HepG2 (cell line): ENCODE data around the gene RIMBP2. TPM values are rescaled to one million over a fixed set of nuclear protein-coding genes. Genes with fewer than 3 reads are reported as not detected.

ENCODE experiments used
- ATAC-seq: fragments of 200-7000 bp; cut with Tn5 transposase; 3 replicates; pipeline ENCODE4 v1.9.1; 2020; ENCODE audit warnings: mild to moderate bottlenecking, moderate library complexity
- BruUV-seq: library from RNA; stranded (reverse); fragments of 400-500 nt; replicated peaks from 2 replicates; lab custom pipeline; 2021; lab: Mats Ljungman, UMichigan
- CTCF ChIA-PET: fragments of 300-600 bp; formaldehyde crosslinking; extraction: SDS; loops from one replicate; lab custom pipeline; 2021; ENCODE audit warnings: low total read pairs, inconsistent platforms, low intra/inter-chr PET ratio; lab: Yijun Ruan, JAX
- POLR2A ChIA-PET: fragments of 350-600 bp; sonication (Branson Sonifier 250); formaldehyde crosslinking; loops from one replicate; lab custom pipeline; 2020; ENCODE audit warnings: antibody characterized with exemption, inconsistent platforms; lab: Yijun Ruan, JAX
- DNase-seq: peaks from one replicate; pipeline ENCODE4 v3.0.0-alpha.2; 2015; ENCODE audit warnings: low spot score
- FAIRE-seq: peaks from 3 replicates; lab custom pipeline; 2011; peaks lifted over from hg19 to GRCh38; lab: Jason Lieb, UNC
- H2AFZ ChIP-seq: one replicate; pipeline ENCODE4 v1.6.1; 2011; ENCODE audit warnings: low read length, inconsistent platforms
- H3K27ac ChIP-seq: fragments of 300-600 bp; 3 replicates; pipeline ENCODE4 v1.8.0; 2011; ENCODE audit warnings: mixed run types, mild to moderate bottlenecking, mixed read lengths, low read length, inconsistent platforms; ENCODE audit not compliant: insufficient read depth; ENCODE audit errors: extremely low read length
- H3K27me3 ChIP-seq, 2 experiments: fragments of 200-600 bp in 1 of 2; 2 replicates in 1 of 2; 3 replicates in 1 of 2; pipeline versions ENCODE4 v1.6.0 to v1.8.0; 2011; ENCODE audit warnings: low read length in 2 of 2, mild to moderate bottlenecking in 2 of 2, moderate library complexity in 2 of 2, inconsistent platforms in 1 of 2; ENCODE audit not compliant: insufficient read depth in 2 of 2, control insufficient read depth in 1 of 2
- H3K36me3 ChIP-seq, 2 experiments: fragments of 200-600 bp in 1 of 2; replicated peaks in 1 of 2; 2 replicates in 1 of 2; 3 replicates in 1 of 2; pipeline versions ENCODE4 v1.5.1 to v1.8.0; 2011; ENCODE audit warnings: low read length in 2 of 2, inconsistent platforms in 1 of 2; ENCODE audit not compliant: insufficient read depth in 2 of 2, control insufficient read depth in 1 of 2
- H3K4me1 ChIP-seq: 2 replicates; pipeline ENCODE4 v1.5.1; 2012; ENCODE audit warnings: low read length, inconsistent platforms; ENCODE audit not compliant: insufficient read depth
- H3K4me2 ChIP-seq: 2 replicates; pipeline ENCODE4 v1.6.0; 2011; ENCODE audit warnings: low read depth, low read length, inconsistent platforms
- H3K4me3 ChIP-seq, 3 experiments: fragments of 200-600 bp in 1 of 3; sonication (generic), shearing (Covaris generic) in 1 of 3; replicated peaks in 1 of 3; 2 replicates each; pipeline ENCODE4 v1.5.1; 2011 to 2016; ENCODE audit warnings: low read length in 3 of 3, inconsistent platforms in 2 of 3, low read depth in 2 of 3, mild to moderate bottlenecking in 2 of 3, control low read depth in 1 of 3, mixed read lengths in 1 of 3; ENCODE audit not compliant: insufficient read depth in 1 of 3
- H3K79me2 ChIP-seq: one replicate; pipeline ENCODE4 v1.6.1; 2011; ENCODE audit warnings: low read length, inconsistent platforms; ENCODE audit not compliant: insufficient read depth
- H3K9ac ChIP-seq: 2 replicates; pipeline ENCODE4 v1.6.0; 2011; ENCODE audit warnings: mild to moderate bottlenecking, low read depth, low read length, inconsistent platforms; ENCODE audit not compliant: insufficient read depth
- H3K9me3 ChIP-seq: 2 replicates; pipeline ENCODE4 v1.5.1; 2012; ENCODE audit warnings: mild to moderate bottlenecking, low read length
- H4K20me1 ChIP-seq: 2 replicates; pipeline ENCODE4 v1.6.0; 2011; ENCODE audit warnings: inconsistent platforms, mild to moderate bottlenecking, low read length, moderate library complexity; ENCODE audit not compliant: insufficient read depth
- ETV5 ChIP-seq: IDR thresholded peaks from 2 replicates; pipeline ENCODE4 v1.6.1; 2018; ENCODE audit warnings: missing biosample characterization, missing genetic modification reagents, inconsistent platforms, borderline replicate concordance
- HNF4G ChIP-seq, 2 experiments: sonication (generic) in 1 of 2; formaldehyde crosslinking in 1 of 2; IDR thresholded peaks; 2 replicates each; pipeline versions ENCODE4 v1.4.0 to v1.6.1; 2011 to 2020; ENCODE audit warnings: borderline replicate concordance in 2 of 2, low read depth in 2 of 2, mild to moderate bottlenecking in 2 of 2, low read length in 1 of 2, missing genetic modification reagents in 1 of 2, moderate library complexity in 1 of 2
- HOXA7 ChIP-seq: sonication (generic); formaldehyde crosslinking; IDR thresholded peaks from 2 replicates; pipeline ENCODE4 v1.8.1; 2022; ENCODE audit warnings: mild to moderate bottlenecking, missing genetic modification reagents, moderate library complexity
- KAT2B ChIP-seq: fragments of 150-350 bp; IDR thresholded peaks from 2 replicates; pipeline ENCODE4 v1.6.1; 2014; ENCODE audit warnings: low read depth, low read length, borderline replicate concordance
- NPAS2 ChIP-seq: sonication (generic); formaldehyde crosslinking; IDR thresholded peaks from 2 replicates; pipeline ENCODE4 v1.8.0; 2022; ENCODE audit warnings: mild to moderate bottlenecking, missing genetic modification reagents, borderline replicate concordance
- ZFP1 ChIP-seq: IDR thresholded peaks from 2 replicates; pipeline ENCODE4 v1.6.1; 2016
- ZNF10 ChIP-seq: sonication (generic); formaldehyde crosslinking; IDR thresholded peaks from 2 replicates; pipeline ENCODE4 v1.4.0; 2020; ENCODE audit warnings: mild to moderate bottlenecking, low read depth, missing genetic modification reagents, borderline replicate concordance
- ZNF350 ChIP-seq: sonication (generic); formaldehyde crosslinking; IDR thresholded peaks from 2 replicates; pipeline ENCODE4 v1.4.0; 2020; ENCODE audit warnings: mild to moderate bottlenecking, low read depth, missing genetic modification reagents, borderline replicate concordance
- ZNF615 ChIP-seq: sonication (generic); formaldehyde crosslinking; IDR thresholded peaks from 2 replicates; pipeline ENCODE4 v1.5.0; 2020; ENCODE audit warnings: mild to moderate bottlenecking, missing genetic modification reagents, borderline replicate concordance
- ZNF660 ChIP-seq: sonication (generic); formaldehyde crosslinking; IDR thresholded peaks from 2 replicates; pipeline ENCODE4 v1.5.1; 2020; ENCODE audit warnings: mild to moderate bottlenecking, low read depth, missing genetic modification reagents, borderline replicate concordance
- ZSCAN29 ChIP-seq: sonication (generic); formaldehyde crosslinking; conservative IDR thresholded peaks from 2 replicates; pipeline ENCODE4 v1.4.0; 2020; ENCODE audit warnings: mild to moderate bottlenecking, missing genetic modification reagents
- WGBS: methylation state at CpG from one replicate; pipeline ENCODE4 v1.1.6; 2017; ENCODE audit warnings: low lambda C conversion rate; 5-methylcytosine and 5-hydroxymethylcytosine counted together
- in situ Hi-C: cut with HindIII; loops from 2 replicates; pipeline ENCODE4 v1.10.0; 2017; ENCODE audit warnings: low pct_unique_long_range_greater_than_20kb; ENCODE audit not compliant: extremely low pct_ligation_motif_present
- intact Hi-C: fragments of 100-400 bp; cut with micrococcal nuclease; formaldehyde crosslinking; loops from one replicate; pipeline ENCODE4 v1.10.0; 2022; ENCODE audit not compliant: unreplicated experiment
- polyA plus RNA-seq, 8 experiments: library from polyadenylated mRNA; depleted of rRNA in 3 of 8; stranded (reverse) in 7 of 8; unstranded in 1 of 8; fragments of >200 nt; fragmentation: Illumina TruSeq in 4 of 8; extraction: Trizol in 4 of 8; gene quantifications; 2 replicates each; pipeline versions ENCODE4 v1.2.1 to v1.2.3, GENCODE V29; 2011 to 2016; ENCODE audit warnings: low read depth in 4 of 8, missing spikeins in 1 of 8, mixed read lengths in 1 of 8; ENCODE audit not compliant: insufficient read depth in 1 of 8
- total RNA-seq, 5 experiments: library from RNA; depleted of rRNA; stranded (reverse); fragments of >200 nt; fragmentation: Illumina TruSeq; extraction: Trizol; gene quantifications; 2 replicates each; pipeline ENCODE4 v1.2.3, GENCODE V29; 2016; ENCODE audit warnings: low read depth in 1 of 5
- TF ChIP-seq, protein P1 (sequence below): sonication (generic); formaldehyde crosslinking; IDR thresholded peaks from 2 replicates; pipeline ENCODE4 v1.4.0; 2020; ENCODE audit warnings: missing genetic modification reagents
- TF ChIP-seq, protein P2 (sequence below): sonication (generic); formaldehyde crosslinking; IDR thresholded peaks from 2 replicates; pipeline ENCODE4 v1.4.0; 2020; ENCODE audit warnings: mild to moderate bottlenecking, low read depth, missing genetic modification reagents
- TF ChIP-seq, protein P3 (sequence below): sonication (generic); formaldehyde crosslinking; IDR thresholded peaks from 2 replicates; pipeline ENCODE4 v1.5.1; 2020; ENCODE audit warnings: mild to moderate bottlenecking, moderate library complexity, missing genetic modification reagents

Gene RIMBP2
- total and polyA plus RNA-seq, 2 of the 13 experiments (the other 11 are each of a cell fraction or from before 2014, with no cell fraction given) = 0.03 TPM; not detected in 1

DNA sequence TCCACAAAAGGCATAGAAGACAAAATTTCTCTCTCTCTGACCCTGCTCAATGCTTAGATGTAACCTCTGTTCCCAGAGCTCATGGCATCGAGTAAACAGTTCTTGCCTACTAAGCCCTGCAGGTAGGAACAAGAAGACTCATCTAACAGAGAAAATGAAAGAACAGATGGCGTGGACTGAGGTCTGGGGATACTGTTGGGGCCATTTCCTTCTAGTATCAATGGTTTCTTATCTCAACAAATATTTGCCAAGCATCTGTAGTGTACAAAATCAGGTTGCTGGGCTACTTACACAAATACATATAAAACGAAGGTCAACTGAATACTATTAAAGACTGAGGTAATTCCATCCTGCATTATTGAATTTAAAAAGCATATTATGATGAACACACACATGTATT lies 93.3 kb downstream of the RIMBP2 start (continued):
- TF ChIP-seq, protein P1, sequence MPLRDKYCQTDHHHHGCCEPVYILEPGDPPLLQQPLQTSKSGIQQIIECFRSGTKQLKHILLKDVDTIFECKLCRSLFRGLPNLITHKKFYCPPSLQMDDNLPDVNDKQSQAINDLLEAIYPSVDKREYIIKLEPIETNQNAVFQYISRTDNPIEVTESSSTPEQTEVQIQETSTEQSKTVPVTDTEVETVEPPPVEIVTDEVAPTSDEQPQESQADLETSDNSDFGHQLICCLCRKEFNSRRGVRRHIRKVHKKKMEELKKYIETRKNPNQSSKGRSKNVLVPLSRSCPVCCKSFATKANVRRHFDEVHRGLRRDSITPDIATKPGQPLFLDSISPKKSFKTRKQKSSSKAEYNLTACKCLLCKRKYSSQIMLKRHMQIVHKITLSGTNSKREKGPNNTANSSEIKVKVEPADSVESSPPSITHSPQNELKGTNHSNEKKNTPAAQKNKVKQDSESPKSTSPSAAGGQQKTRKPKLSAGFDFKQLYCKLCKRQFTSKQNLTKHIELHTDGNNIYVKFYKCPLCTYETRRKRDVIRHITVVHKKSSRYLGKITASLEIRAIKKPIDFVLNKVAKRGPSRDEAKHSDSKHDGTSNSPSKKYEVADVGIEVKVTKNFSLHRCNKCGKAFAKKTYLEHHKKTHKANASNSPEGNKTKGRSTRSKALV = no peak
- TF ChIP-seq, protein P2, sequence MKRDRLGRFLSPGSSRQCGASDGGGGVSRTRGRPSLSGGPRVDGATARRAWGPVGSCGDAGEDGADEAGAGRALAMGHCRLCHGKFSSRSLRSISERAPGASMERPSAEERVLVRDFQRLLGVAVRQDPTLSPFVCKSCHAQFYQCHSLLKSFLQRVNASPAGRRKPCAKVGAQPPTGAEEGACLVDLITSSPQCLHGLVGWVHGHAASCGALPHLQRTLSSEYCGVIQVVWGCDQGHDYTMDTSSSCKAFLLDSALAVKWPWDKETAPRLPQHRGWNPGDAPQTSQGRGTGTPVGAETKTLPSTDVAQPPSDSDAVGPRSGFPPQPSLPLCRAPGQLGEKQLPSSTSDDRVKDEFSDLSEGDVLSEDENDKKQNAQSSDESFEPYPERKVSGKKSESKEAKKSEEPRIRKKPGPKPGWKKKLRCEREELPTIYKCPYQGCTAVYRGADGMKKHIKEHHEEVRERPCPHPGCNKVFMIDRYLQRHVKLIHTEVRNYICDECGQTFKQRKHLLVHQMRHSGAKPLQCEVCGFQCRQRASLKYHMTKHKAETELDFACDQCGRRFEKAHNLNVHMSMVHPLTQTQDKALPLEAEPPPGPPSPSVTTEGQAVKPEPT (CRISPR knock-in tag) = no peak

DNA sequence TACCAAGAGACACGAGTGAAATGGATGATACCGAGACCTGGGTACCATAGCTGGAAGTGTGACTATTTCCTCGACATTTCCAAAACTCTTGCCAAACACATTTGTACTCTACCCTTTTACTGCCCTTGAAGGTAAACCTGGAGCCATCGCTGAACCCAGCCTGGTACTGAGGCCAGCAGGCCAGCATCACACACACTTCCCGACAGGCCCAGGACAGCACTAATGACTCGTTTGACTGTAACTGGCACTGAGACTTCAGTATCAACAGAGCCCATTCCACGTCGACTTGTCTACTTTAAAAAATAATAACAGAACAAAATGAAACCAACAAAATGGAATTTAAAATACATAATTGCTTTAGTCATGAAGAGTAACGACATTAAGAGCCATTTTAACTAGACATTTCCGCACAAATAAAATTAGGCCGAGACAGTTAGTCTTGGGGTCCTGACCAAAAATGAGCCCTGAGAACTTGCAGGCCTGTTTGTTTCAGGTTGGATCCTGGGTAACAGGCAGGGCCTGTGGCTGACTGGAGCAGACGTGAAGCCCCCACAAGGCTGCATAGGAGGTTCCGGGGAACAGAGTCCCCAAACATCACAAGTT lies 94.3 kb downstream of the RIMBP2 start:
- BruUV-seq = no TSS peak
- in situ Hi-C loops (no loop called here), intact Hi-C loops (no loop called here)
- Histone ChIP-seq H2AFZ (no peak overlapping the region), H3K79me2 (no peaks in the 10 kb centered on the region), H3K9ac (no peak overlapping the region), H3K4me2 (no peak overlapping the region), H3K36me3 (no peaks in the 10 kb centered on the region), H4K20me1 (no peaks in the 10 kb centered on the region), H3K4me1 (no peaks in the 10 kb centered on the region), H3K9me3 (no peaks in the 10 kb centered on the region), H3K27me3 (peaks cover under 1 to 33% of the 10 kb centered on the region in 2 experiments; a peak in 4 of 5 replicates), H3K27ac (no peak overlapping the region), H3K4me3 (no peak overlapping the region)
- ATAC-seq (no peak), DNase-seq (no peak), FAIRE-seq (no peak)
- POLR2A ChIA-PET = no interaction called here
- 27% methylated on average over 13 of the region's 13 CpGs for WGBS
- CTCF ChIA-PET = no interaction called here
- TF ChIP-seq ETV5 (CRISPR knock-in tag) (no peak), HOXA7 (CRISPR knock-in tag) (no peak), ZFP1 (no peak), NPAS2 (CRISPR knock-in tag) (no peak), ZSCAN29 (CRISPR knock-in tag) (no peak), HNF4G (IDR thresholded peaks at IDR 0.05; ENCODE audit: borderline replicate concordance, low read depth, low read length) (no peak), HNF4G (CRISPR knock-in tag; IDR thresholded peaks at IDR 0.05; ENCODE audit: borderline replicate concordance, low read depth) (no peak), ZNF615 (no peak), ZNF660 (no peak), KAT2B (no peak), ZNF350 (CRISPR knock-in tag) (no peak), ZNF10 (CRISPR knock-in tag) (no peak)
- TF ChIP-seq, protein P3, sequence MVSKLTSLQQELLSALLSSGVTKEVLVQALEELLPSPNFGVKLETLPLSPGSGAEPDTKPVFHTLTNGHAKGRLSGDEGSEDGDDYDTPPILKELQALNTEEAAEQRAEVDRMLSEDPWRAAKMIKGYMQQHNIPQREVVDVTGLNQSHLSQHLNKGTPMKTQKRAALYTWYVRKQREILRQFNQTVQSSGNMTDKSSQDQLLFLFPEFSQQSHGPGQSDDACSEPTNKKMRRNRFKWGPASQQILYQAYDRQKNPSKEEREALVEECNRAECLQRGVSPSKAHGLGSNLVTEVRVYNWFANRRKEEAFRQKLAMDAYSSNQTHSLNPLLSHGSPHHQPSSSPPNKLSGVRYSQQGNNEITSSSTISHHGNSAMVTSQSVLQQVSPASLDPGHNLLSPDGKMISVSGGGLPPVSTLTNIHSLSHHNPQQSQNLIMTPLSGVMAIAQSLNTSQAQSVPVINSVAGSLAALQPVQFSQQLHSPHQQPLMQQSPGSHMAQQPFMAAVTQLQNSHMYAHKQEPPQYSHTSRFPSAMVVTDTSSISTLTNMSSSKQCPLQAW (CRISPR knock-in tag) = no peak
